ENCODE measurements around the gene DHX35. TPM values are rescaled to one million over a fixed set of nuclear protein-coding genes. Genes with fewer than 3 reads are reported as not detected.

The DHX35 gene
- total and polyA plus RNA-seq, 2 of the 8 experiments (the other 6 are each of a cell fraction or from before 2014, with no cell fraction given), result 21.9 to 27.7 TPM

DNA sequence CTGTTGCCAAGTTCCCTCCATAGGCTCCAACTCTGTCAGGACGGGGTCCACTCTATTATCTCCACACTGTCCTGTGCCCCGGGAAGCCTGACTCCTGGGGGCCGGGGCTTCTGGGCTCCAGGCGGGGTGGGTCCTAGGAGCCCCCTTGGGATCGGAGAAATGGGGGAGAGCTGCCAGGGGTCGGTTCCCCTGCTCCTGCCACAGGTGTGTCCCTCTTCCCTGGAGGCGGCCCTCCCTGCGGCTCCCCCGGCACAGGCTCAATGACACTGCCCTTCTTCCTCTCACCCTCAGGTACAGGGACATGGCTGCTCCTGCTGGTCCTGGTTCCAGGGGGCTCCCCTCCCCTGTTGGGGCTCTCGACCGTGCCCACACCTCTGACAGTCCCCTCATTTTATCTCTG is 110.0 kb downstream of the DHX35 start (continued):
- no peak for TF ChIP-seq BACH1 (IDR thresholded peaks at IDR 0.05; ENCODE audit: low read length)
- TF ChIP-seq RAD21 (IDR thresholded peaks at IDR 0.05 in 1 of 2, conservative IDR thresholded peaks at IDR 0.05 in 1 of 2; ENCODE audit: low read depth in 2 of 2, low read length in 2 of 2), result no peak
- TF ChIP-seq KDM4A (IDR thresholded peaks at IDR 0.05; ENCODE audit: low read depth, low read length, severe bottlenecking), result no peak
- no peak for TF ChIP-seq POU5F1 (IDR thresholded peaks at IDR 0.05; ENCODE audit: low read depth, low read length)
- TF ChIP-seq, protein P1, sequence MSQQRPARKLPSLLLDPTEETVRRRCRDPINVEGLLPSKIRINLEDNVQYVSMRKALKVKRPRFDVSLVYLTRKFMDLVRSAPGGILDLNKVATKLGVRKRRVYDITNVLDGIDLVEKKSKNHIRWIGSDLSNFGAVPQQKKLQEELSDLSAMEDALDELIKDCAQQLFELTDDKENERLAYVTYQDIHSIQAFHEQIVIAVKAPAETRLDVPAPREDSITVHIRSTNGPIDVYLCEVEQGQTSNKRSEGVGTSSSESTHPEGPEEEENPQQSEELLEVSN (IDR thresholded peaks at IDR 0.05), result no peak
